Heart left ventricle (tissue), 13 donors: ENCODE data around the gene ZBTB46.

ENCODE experiments used
- CTCF ChIP-seq, 12 donors: fragments of 200-600 bp; sonication (generic) in 4 of 12; IDR thresholded peaks; one replicate each; pipeline versions ENCODE4 v1.5.0 to v1.8.0; 2018 to 2022; ENCODE audit warnings: antibody characterized with exemption in 12 of 12, mild to moderate bottlenecking in 5 of 12
- POLR2A ChIP-seq, 2 donors: fragments of 450-650 bp; IDR thresholded peaks; one replicate each; pipeline ENCODE4 v1.6.1; 2017; ENCODE audit warnings: antibody characterized with exemption in 2 of 2, mild to moderate bottlenecking in 2 of 2, moderate library complexity in 2 of 2
- donor health status: ischemic (EF 13 %, LVEDD 7.1; RV severe dilation, severe dysfunction).
- donor health status: DM: no; HTN: yes; CAD: no.
- donor health status: DM: no; HTN: no; CAD: no.
- donor health status: ischemic (EF 25% LVEDD 6.9; RV normal size, moderate dysfunction).
- donor health status: ischemic (EF 25% LVEDD 5.7; RV mildly dilated, moderate dysfunction).
- donor health status: ischemic (EF 35%, LVEDD 5.7; RV mildly dilated, moderate dysfunction).
- donor health status: nonischemic (EF 11% LVEDD 7.7; RV severe dilation, severe dysfunction).
- donor health status: DM: yes; HTN: yes; CAD: no.
- donor health status: PGD.
- donor health status: ischemic (EF 29% LVEDD 5.4; RV normal size, mild dysfunction).
- donor health status: nonischemic (EF 23%, LVEDD 6.1; RV moderate dilation, normal function).

DNA sequence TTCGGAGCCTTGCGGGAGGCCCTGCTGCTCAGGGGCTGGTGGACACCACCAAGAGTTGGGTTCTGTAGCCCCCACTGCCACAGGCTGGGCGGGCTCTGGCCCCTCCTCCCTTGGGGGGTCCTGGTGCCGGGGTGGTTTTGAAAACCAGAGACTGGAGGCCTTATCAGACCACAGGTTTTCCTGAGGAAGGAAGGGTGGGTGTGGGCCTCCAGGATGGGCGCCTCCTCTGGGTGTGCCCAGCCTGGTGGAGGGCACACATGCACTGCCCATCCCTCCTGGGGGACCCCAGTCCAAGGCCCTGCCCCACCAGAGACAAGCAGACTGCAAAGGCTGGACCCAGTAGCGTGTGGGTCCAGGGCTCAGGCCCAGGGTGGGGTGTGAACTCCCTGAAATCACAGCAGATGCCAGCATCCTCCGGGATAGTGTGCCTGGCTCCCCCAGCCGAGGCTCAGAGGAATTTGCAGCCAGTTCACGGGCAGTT, 13.5 kb upstream of the ZBTB46 start:
- TF ChIP-seq CTCF (IDR thresholded peaks at IDR 0.05), result peak in 1 of 12 donors; percentile 6
- no peak for TF ChIP-seq POLR2A (IDR thresholded peaks at IDR 0.05)
